Omental fat pad (tissue), 4 donors: ENCODE measurements around the gene PUS10. TPM values are rescaled to one million over a fixed set of nuclear protein-coding genes. Genes with fewer than 3 reads are reported as not detected.

ENCODE experiments used
- ATAC-seq: fragments of 150-250 bp; one replicate; pipeline ENCODE4 v1.9.1; 2016; ENCODE audit warnings: mild to moderate bottlenecking, moderate library complexity; ENCODE audit not compliant: low FRiP score
- DNase-seq: peaks from one replicate; pipeline ENCODE4 v3.0.0-alpha.2; 2019; ENCODE audit warnings: low spot score
- total RNA-seq, 4 donors: library from RNA; depleted of rRNA; stranded (reverse); fragments of >200 nt; gene quantifications; one replicate each; pipeline ENCODE4 v1.1.0, GENCODE V29; 2016
- TF ChIP-seq, protein P1 (sequence below), 3 donors: fragments of 450-650 bp; IDR thresholded peaks; one replicate each; pipeline ENCODE4 v1.5.1; 2016 to 2017; ENCODE audit warnings: antibody characterized with exemption in 3 of 3, mild to moderate bottlenecking in 3 of 3, moderate library complexity in 2 of 3

PUS10 gene
- total RNA-seq, 4 donors from 2014 or later = 2.9 to 6.1 (median 4.7) TPM

DNA sequence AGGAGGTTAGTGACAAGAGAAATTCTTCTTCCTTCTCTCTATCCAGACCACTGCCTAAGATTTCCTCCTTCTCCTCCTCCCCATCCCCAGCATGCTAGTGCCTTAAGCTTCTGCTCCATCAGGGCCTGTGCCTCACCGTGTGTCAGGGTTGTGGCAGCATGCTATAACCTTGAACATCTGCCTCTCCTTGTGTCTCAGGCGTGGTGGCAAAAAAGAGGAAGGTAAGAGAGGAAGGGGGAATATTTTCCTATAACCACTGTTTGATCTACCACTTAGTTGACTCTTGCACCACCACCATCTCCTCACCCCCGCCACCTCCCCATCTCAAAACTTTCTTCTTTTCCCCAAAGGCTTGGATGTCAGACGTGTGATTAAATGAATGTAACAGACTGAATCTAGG, 38.8 kb downstream of the PUS10 start:
- TF ChIP-seq, protein P1, sequence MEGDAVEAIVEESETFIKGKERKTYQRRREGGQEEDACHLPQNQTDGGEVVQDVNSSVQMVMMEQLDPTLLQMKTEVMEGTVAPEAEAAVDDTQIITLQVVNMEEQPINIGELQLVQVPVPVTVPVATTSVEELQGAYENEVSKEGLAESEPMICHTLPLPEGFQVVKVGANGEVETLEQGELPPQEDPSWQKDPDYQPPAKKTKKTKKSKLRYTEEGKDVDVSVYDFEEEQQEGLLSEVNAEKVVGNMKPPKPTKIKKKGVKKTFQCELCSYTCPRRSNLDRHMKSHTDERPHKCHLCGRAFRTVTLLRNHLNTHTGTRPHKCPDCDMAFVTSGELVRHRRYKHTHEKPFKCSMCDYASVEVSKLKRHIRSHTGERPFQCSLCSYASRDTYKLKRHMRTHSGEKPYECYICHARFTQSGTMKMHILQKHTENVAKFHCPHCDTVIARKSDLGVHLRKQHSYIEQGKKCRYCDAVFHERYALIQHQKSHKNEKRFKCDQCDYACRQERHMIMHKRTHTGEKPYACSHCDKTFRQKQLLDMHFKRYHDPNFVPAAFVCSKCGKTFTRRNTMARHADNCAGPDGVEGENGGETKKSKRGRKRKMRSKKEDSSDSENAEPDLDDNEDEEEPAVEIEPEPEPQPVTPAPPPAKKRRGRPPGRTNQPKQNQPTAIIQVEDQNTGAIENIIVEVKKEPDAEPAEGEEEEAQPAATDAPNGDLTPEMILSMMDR (IDR thresholded peaks at IDR 0.05) = no peak
- no peak for DNase-seq
- no peak for ATAC-seq

DNA sequence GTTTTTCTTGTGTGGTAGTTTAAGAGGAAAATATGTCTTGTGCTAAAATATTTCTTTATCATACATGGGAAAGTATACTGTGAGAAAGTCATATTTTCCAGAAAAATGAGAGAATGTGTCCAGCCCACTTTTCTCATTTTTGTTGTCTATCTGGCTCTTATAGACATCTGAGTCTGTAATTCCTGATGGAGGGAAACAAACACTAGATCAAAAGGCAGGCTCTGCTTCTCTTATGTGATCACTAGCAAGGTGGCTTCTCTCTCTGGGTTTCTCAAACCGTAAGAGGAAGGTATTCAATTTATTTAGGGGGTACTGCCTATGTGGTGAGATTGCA, 40.5 kb downstream of the PUS10 start:
- TF ChIP-seq, protein P1 (IDR thresholded peaks at IDR 0.05) = no peak
- no peak for DNase-seq
- ATAC-seq = no peak

DNA sequence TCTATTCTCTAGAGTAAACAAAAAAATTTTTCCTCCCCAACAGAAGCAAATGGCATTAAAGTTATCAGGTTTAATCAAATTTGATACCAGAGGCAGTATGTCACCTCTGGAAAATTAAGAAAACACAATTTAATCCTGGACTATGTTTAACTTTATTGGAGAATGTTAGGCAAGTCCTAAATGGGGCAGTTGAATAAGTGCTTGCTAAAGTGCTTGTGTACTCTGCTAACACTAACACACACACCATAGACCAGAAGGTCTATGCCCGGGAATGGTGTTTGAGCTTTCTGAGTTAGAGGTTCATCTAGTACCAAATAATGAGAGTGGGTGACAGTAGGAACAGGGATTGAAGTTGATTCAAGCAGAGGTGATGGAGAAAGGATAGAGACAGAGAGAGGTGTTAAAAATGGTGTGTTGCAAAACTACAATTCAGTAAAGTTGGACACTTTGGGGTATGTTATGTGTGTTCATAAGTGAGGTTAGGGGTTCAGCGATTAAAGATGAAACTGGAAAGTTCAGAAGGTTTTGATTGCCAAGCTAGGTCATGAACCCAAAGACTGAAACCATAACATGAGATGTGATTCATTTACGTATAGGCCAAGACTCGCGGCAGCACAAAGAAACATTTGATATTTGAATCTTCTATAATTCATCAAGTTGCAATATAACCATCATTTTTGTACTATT, 41.0 kb downstream of the PUS10 start:
- TF ChIP-seq, protein P1 (IDR thresholded peaks at IDR 0.05) = no peak
- ATAC-seq (no peak), DNase-seq (no peak)

DNA sequence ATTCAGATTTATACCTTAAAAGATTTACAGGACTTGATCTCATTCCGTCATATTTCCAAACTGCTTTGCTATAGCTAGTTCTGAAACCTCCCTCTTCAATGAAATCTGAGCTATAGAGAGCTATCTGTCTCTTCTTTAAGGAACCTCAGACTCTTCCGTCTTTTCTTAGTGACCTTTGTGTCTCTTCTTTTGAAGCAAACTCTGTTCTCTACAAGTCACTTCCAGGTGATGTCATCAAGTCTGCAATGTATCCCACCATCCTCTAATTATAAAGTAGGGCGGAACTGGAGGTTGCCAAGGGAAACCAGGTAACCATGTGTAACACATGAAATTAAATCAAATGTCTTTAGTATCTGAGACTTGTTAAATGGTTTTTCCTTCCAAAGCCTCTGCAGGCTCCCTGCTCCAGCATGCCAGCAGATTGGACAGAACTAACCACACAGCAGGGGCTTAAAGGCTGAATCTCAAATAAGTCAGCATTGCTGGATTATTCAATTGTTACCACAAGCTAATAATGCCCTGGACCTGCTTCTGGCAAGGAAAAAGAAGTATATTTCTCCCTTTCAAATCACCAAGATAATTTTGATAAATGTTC, 41.7 kb downstream of the PUS10 start:
- no peak for ATAC-seq
- TF ChIP-seq, protein P1 (IDR thresholded peaks at IDR 0.05) = no peak
- no peak for DNase-seq

DNA sequence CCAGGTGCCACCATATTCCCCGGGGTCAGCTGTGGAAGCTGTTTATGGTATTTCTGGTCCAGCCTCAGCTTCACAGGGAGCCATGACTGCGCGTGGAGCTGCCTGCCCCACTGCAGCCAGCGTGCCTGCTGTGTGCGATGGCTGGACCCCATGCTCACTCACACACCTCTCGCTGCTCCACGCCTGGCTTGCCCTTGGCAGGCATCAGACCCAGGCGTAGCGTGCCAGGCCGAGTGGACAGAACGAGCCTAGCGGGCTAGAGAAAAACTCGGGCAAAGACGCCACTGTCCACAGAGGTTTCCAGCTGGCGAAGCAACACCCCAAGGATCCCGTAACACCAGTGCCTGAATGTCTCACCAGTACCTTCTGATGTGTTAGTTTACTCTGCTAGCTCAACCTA, 43.4 kb downstream of the PUS10 start:
- TF ChIP-seq, protein P1 (IDR thresholded peaks at IDR 0.05) = no peak
- DNase-seq (no peak), ATAC-seq (no peak)

DNA sequence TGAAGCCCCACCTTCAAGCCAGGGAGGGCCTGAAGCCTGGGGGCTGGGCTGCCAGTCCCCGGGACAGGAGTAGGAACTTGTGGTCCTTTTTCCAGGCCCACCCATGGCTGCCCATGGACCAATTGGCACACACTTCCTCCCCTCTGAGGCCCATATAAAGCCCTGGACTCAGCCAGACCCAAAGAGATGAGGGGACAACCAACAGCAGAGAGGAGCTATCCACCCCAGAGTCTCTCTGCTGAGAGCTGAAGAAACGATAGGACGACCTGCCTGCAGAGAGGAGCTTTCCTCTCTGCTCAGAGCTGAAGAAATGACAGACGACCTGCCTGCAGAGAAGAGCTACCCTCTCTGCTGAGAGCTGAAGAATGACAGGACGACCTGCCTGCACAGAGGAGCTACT, 44.4 kb downstream of the PUS10 start:
- DNase-seq = no peak
- TF ChIP-seq, protein P1 (IDR thresholded peaks at IDR 0.05) = no peak
- ATAC-seq = no peak
